ENCODE measurements around the gene NFE2L2.
"Not testable (repeated sequence)": the region's sequence is repeated elsewhere in the genome, so short reads cannot be mapped to it uniquely, and the experiment has no call there.

Gene NFE2L2

DNA sequence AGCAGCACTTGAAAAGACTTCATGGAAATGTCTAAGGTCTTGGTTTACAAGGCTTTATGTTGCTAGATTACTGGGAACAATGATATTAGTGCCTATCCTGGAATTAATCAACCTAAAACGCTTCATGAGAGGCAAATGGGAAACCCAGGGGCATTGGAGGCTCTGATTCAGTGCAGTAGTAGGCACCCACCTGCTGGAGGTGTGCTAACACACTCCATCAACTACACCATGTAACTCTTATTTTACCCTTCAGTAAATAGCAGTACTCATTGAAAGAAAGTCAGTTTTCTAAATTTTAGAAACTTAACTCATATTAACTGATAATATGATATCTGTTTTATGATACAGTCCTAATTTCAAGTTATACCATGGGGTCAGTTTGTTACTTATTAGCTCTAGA is 69.3 kb downstream of the NFE2L2 start:
- no peak for DNase-seq (ENCODE audit: low read depth in 2 of 2)

GRCh38 chr2:177193240-177193639 is 71.3 kb downstream of the NFE2L2 start:
- no peak for DNase-seq (ENCODE audit: low read depth in 2 of 2)

- DNase-seq (ENCODE audit: low read depth in 2 of 2) = no peak
Observed at GRCh38 chr2:177192788-177193187, 71.7 kb downstream of the NFE2L2 start.

DNA sequence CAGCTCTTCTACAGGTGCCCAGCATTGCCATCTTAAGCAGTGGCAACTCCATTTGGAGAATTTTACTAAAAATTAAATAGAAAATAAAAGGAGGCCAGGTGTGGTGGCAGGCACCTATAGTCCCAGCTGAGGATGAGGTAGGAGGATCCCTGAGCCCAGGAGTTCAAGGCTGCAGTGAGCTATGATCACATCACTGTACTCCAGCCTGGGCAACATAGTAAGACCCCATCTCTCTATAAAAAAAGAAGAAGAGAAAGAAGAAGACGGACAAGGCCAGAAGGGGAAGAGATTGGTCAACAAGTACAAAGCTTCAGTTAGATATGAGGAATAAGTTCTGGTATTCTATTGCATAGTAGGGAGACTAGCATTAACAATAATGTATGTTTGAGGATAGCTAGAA is 73.6 kb downstream of the NFE2L2 start:
- DNase-seq (ENCODE audit: low read depth in 2 of 2) = no peak

- no peak for DNase-seq (ENCODE audit: low read depth in 2 of 2)
Observed at GRCh38 chr2:177188482-177189469, 75.8 kb downstream of the NFE2L2 start.

DNA sequence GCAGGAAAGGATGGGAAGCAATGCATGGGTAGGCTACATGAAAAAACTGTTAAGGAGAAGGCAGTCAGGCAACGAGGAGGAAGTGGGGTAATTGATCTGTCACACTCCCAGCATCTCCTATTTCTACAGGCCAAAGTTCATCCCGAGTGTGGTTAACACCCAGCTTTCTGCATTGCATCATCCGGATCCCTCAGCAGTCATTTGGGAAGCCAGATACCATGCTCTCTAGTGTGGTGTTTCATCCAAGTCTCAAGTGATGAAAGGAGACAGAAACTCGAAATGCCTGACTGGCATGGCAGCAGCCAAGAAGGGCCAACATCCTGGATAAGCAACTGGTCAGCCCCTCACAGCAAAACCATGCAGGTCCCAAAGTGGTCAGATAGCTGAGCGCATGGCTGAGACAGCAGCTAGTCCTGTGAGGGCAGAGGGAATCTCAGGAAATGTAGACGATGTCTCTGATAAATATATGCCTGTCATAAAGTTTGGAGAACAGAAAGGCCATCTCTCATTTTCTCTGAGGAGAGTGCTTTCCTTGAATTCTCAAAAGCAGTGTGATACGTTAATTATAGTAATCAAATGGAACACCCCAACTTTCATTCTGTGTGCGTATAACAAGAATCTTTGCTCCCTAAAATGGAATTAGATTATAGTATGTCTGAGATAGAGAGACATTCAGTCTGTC is 76.8 kb downstream of the NFE2L2 start:
- DNase-seq (ENCODE audit: low read depth in 2 of 2) = peak; percentile 73 to 76

DNA sequence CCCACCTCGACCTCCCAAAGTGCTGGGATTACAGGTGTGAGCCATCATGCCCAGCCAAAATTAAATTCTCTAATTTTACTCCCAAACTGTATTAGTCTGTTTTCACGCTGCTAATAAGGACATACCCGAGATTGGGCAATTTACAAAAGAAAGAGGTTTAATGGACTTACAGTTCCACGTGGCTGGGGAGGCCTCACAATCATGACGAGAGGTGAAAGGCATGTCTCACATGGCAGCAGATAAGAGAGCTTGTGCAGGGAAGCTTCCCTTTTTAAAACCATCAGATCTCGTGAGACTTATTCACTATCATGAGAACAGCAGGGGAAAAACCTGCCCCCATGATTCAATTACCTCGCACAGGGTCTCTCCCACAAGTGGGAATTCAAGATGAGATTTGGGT is 78.5 kb downstream of the NFE2L2 start:
- DNase-seq (ENCODE audit: low read depth in 2 of 2) = not testable (repeated sequence)

GRCh38 chr2:177184606-177185005 is 79.9 kb downstream of the NFE2L2 start:
- DNase-seq (ENCODE audit: low read depth in 2 of 2) = no peak

DNA sequence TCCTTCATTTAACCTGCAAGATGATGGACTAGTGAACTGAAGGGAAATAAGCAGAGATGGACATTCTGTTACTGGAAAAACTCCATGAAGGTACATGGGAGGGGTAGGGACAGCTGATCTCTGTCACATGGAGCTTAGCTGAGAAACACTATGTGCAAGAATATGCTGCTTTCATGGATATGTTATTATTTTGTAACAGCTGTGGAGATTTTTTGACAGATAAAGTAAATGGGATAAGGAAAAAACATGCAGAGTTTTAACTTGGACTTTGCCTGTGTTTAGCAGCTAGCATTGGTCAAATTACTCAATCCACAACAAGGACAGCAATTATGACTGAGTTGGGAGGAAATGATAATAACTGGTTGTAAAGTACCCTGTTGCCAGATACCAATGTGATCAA is 80.7 kb downstream of the NFE2L2 start:
- no peak for DNase-seq (ENCODE audit: low read depth in 2 of 2)

Measured in fibroblast of skin of left quadriceps (primary cell).